Lower leg skin (tissue), 3 donors: Measurements from ENCODE around the gene RTN4IP1.

Experiments used
- CTCF ChIP-seq, 3 donors: fragments of 450-650 bp; IDR thresholded peaks; one replicate each; pipeline ENCODE4 v1.5.1; 2016; ENCODE audit warnings: antibody characterized with exemption in 3 of 3, mild to moderate bottlenecking in 3 of 3, moderate library complexity in 2 of 3
- POLR2A ChIP-seq, 2 donors: fragments of 450-650 bp; IDR thresholded peaks; one replicate each; pipeline ENCODE4 v1.6.1; 2016 to 2017; ENCODE audit warnings: antibody characterized with exemption in 2 of 2, mild to moderate bottlenecking in 1 of 2, moderate library complexity in 1 of 2

- TF ChIP-seq CTCF (IDR thresholded peaks at IDR 0.05) (no peak), POLR2A (IDR thresholded peaks at IDR 0.05) (no peak)
These were observed 45.4 kb upstream of the RTN4IP1 start for GRCh38 chr6:106674541-106675229.
